H1 (cell line): ENCODE data around the gene COL4A2. TPM values are rescaled to one million over a fixed set of nuclear protein-coding genes. Genes with fewer than 3 reads are reported as not detected.
A peak's percentile ranks its signal among the peaks of the same experiment; 100 is the strongest.

Experiments
- CTCF ChIA-PET: fragments of 300-600 bp; sonication (Branson Sonifier 250); formaldehyde crosslinking; loops from one replicate; lab custom pipeline; 2021; ENCODE audit not compliant: partially characterized antibody; lab: Charles Lee
- POLR2A ChIA-PET: fragments of 300-600 bp; sonication (Branson Sonifier 250); formaldehyde crosslinking; loops from one replicate; lab custom pipeline; 2021; ENCODE audit warnings: inconsistent platforms; ENCODE audit not compliant: partially characterized antibody; lab: Charles Lee
- DNase-seq, 2 experiments: peaks; one replicate each; pipeline versions ENCODE4 v3.0.0 to v3.0.0-alpha.2; 2010 to 2022; ENCODE audit warnings: low spot score in 2 of 2, low read depth in 1 of 2, mixed read lengths in 1 of 2
- FAIRE-seq: peaks from 2 replicates; lab custom pipeline; 2011; peaks lifted over from hg19 to GRCh38; lab: Jason Lieb, UNC
- H2AFZ ChIP-seq: 2 replicates; pipeline ENCODE4 v1.8.1; 2012; ENCODE audit warnings: low read length, inconsistent platforms
- H2AK5ac ChIP-seq: 2 replicates; pipeline ENCODE4 v1.6.1; 2013; ENCODE audit warnings: low read depth, low read length
- H2BK120ac ChIP-seq: replicated peaks from 2 replicates; pipeline ENCODE3; 2013; ENCODE audit warnings: low read depth, low read length, inconsistent platforms
- H2BK12ac ChIP-seq: 2 replicates; pipeline ENCODE4 v1.6.1; 2013; ENCODE audit warnings: low read depth, low read length
- H2BK15ac ChIP-seq: 2 replicates; pipeline ENCODE4 v1.6.1; 2013; ENCODE audit warnings: low read length
- H2BK20ac ChIP-seq: 2 replicates; pipeline ENCODE4 v1.6.1; 2013; ENCODE audit warnings: low read length
- H2BK5ac ChIP-seq: 2 replicates; pipeline ENCODE4 v1.6.1; 2013; ENCODE audit warnings: low read depth, low read length
- H3K14ac ChIP-seq: 2 replicates; pipeline ENCODE4 v1.6.1; 2013; ENCODE audit warnings: inconsistent platforms; ENCODE audit not compliant: insufficient read length
- H3K18ac ChIP-seq: 2 replicates; pipeline ENCODE4 v1.6.1; 2013; ENCODE audit warnings: low read length; ENCODE audit errors: extremely low read depth
- H3K23ac ChIP-seq: 2 replicates; pipeline ENCODE4 v1.6.1; 2013; ENCODE audit warnings: inconsistent platforms; ENCODE audit not compliant: insufficient read length
- H3K23me2 ChIP-seq: 2 replicates; pipeline ENCODE4 v1.6.1; 2013; ENCODE audit warnings: low read depth, low read length
- H3K27ac ChIP-seq: 2 replicates; pipeline ENCODE4 v1.6.1; 2011; ENCODE audit warnings: low read depth, low read length, inconsistent platforms
- H3K27me3 ChIP-seq, 4 experiments: replicated peaks in 1 of 4; 1 replicate in 1 of 4; 2 replicates in 3 of 4; pipeline versions ENCODE4 v1.6.1 to v1.8.1; 2011 to 2013; ENCODE audit warnings: low read length in 3 of 4, mild to moderate bottlenecking in 3 of 4, inconsistent platforms in 2 of 4, mixed read lengths in 2 of 4, moderate library complexity in 1 of 4; ENCODE audit not compliant: control insufficient read depth in 3 of 4, insufficient read depth in 3 of 4; ENCODE audit errors: extremely low read depth in 1 of 4
- H3K36me3 ChIP-seq, 4 experiments: 2 replicates each; pipeline versions ENCODE4 v1.6.1 to v1.8.1; 2011 to 2013; ENCODE audit warnings: mild to moderate bottlenecking in 4 of 4, low read length in 3 of 4, moderate library complexity in 2 of 4, control low read depth in 1 of 4, inconsistent platforms in 1 of 4; ENCODE audit not compliant: insufficient read depth in 4 of 4, control insufficient read depth in 2 of 4
- H3K4ac ChIP-seq: replicated peaks from 2 replicates; pipeline ENCODE3; 2013; ENCODE audit warnings: low read length, low read depth, mixed read lengths, inconsistent platforms; ENCODE audit not compliant: insufficient read length
- H3K4me1 ChIP-seq, 4 experiments: replicated peaks in 1 of 4; 1 replicate in 1 of 4; 2 replicates in 3 of 4; pipeline versions ENCODE4 v1.6.1 to v1.8.1; 2011 to 2013; ENCODE audit warnings: low read length in 3 of 4, inconsistent platforms in 2 of 4, mixed read lengths in 1 of 4; ENCODE audit not compliant: insufficient read depth in 4 of 4, control insufficient read depth in 3 of 4
- H3K4me2 ChIP-seq, 2 experiments: 2 replicates each; pipeline versions ENCODE4 v1.6.1 to v1.8.1; 2011 to 2013; ENCODE audit warnings: low read depth in 2 of 2, low read length in 2 of 2, control low read depth in 1 of 2, inconsistent platforms in 1 of 2, mild to moderate bottlenecking in 1 of 2; ENCODE audit not compliant: insufficient read depth in 1 of 2
- H3K4me3 ChIP-seq, 4 experiments: fragments of 200-600, 300-600 bp in 1 of 4; sonication (generic), shearing (Covaris generic), sonication (Bioruptor Twin) in 1 of 4; 2 replicates each; pipeline versions ENCODE4 v1.5.1 to v1.8.1; 2011 to 2016; ENCODE audit warnings: low read length in 4 of 4, low read depth in 3 of 4, control low read depth in 2 of 4, inconsistent platforms in 2 of 4, mild to moderate bottlenecking in 2 of 4, mixed read lengths in 1 of 4, moderate library complexity in 1 of 4; ENCODE audit not compliant: insufficient read depth in 2 of 4; ENCODE audit errors: extremely low read depth in 1 of 4
- H3K56ac ChIP-seq: replicated peaks from 2 replicates; pipeline ENCODE3; 2013; ENCODE audit warnings: low read depth, mild to moderate bottlenecking, mixed read lengths, low read length, inconsistent platforms; ENCODE audit not compliant: insufficient read length
- H3K79me1 ChIP-seq: 2 replicates; pipeline ENCODE4 v1.6.1; 2013; ENCODE audit warnings: low read depth, low read length, control low read depth
- H3K79me2 ChIP-seq, 2 experiments: 2 replicates each; pipeline versions ENCODE4 v1.6.1 to v1.8.1; 2012 to 2013; ENCODE audit warnings: low read length in 2 of 2, mild to moderate bottlenecking in 2 of 2, inconsistent platforms in 1 of 2; ENCODE audit not compliant: insufficient read depth in 2 of 2, control insufficient read depth in 1 of 2
- H3K9ac ChIP-seq, 4 experiments: replicated peaks in 1 of 4; 1 replicate in 1 of 4; 2 replicates in 3 of 4; pipeline versions ENCODE4 v1.6.1 to v1.8.1; 2011 to 2013; ENCODE audit warnings: low read depth in 3 of 4, low read length in 3 of 4, control low read depth in 2 of 4, mild to moderate bottlenecking in 2 of 4, moderate library complexity in 2 of 4, inconsistent platforms in 1 of 4; ENCODE audit errors: extremely low read depth in 1 of 4
- H3K9me3 ChIP-seq, 2 experiments: 2 replicates each; pipeline versions ENCODE4 v1.6.1 to v1.8.1; 2012 to 2013; ENCODE audit warnings: mild to moderate bottlenecking in 2 of 2, moderate library complexity in 2 of 2, control low read depth in 1 of 2, inconsistent platforms in 1 of 2, low read depth in 1 of 2, low read length in 1 of 2, mixed read lengths in 1 of 2; ENCODE audit not compliant: insufficient read depth in 2 of 2
- H4K20me1 ChIP-seq, 2 experiments: replicated peaks in 1 of 2; 2 replicates each; pipeline versions ENCODE3 to v1.8.1; 2011 to 2013; ENCODE audit warnings: inconsistent platforms in 2 of 2, low read length in 2 of 2, mild to moderate bottlenecking in 1 of 2; ENCODE audit not compliant: insufficient read depth in 2 of 2, control insufficient read depth in 1 of 2
- H4K5ac ChIP-seq: 2 replicates; pipeline ENCODE4 v1.6.1; 2013; ENCODE audit warnings: low read length, low read depth, mixed read lengths, inconsistent platforms; ENCODE audit not compliant: insufficient read length
- H4K8ac ChIP-seq: 2 replicates; pipeline ENCODE4 v1.8.0; 2013; ENCODE audit warnings: mild to moderate bottlenecking, moderate library complexity, low read length, inconsistent platforms; ENCODE audit not compliant: insufficient read depth; ENCODE audit errors: extremely low read depth
- H4K91ac ChIP-seq: replicated peaks from 2 replicates; pipeline ENCODE3; 2013; ENCODE audit warnings: low read length, mixed read lengths, inconsistent platforms; ENCODE audit not compliant: insufficient read length
- ASH2L ChIP-seq: fragments of 200-600, 300-600 bp; sonication (generic); IDR thresholded peaks from one replicate; pipeline ENCODE4 v1.7.1; 2017; ENCODE audit warnings: low read length
- FOSL1 ChIP-seq: IDR thresholded peaks from 2 replicates; pipeline ENCODE4 v1.6.1; 2011; ENCODE audit warnings: mild to moderate bottlenecking, low read depth, low read length, moderate library complexity; ENCODE audit not compliant: insufficient read depth
- POU5F1 ChIP-seq: IDR thresholded peaks from 2 replicates; pipeline ENCODE4 v1.6.1; 2011; ENCODE audit warnings: low read depth, mild to moderate bottlenecking, low read length, moderate library complexity
- RAD21 ChIP-seq, 2 experiments: IDR thresholded peaks in 1 of 2; conservative IDR thresholded peaks in 1 of 2; 2 replicates each; pipeline ENCODE4 v1.6.1; 2011; ENCODE audit warnings: low read depth in 2 of 2, low read length in 2 of 2, improper control_type of control experiment in 1 of 2, inconsistent platforms in 1 of 2, mild to moderate bottlenecking in 1 of 2, moderate library complexity in 1 of 2
- RBBP5 ChIP-seq: IDR thresholded peaks from 2 replicates; pipeline ENCODE4 v1.7.1; 2012; ENCODE audit warnings: low read depth, mild to moderate bottlenecking, inconsistent platforms, low read length, moderate library complexity, borderline replicate concordance
- SUZ12 ChIP-seq: fragments of 200-600 bp; sonication (generic); IDR thresholded peaks from 2 replicates; pipeline ENCODE4 v1.6.1; 2012; ENCODE audit warnings: mild to moderate bottlenecking, inconsistent platforms, low read length, moderate library complexity, mixed read lengths
- TAF7 ChIP-seq: optimal IDR thresholded peaks from 2 replicates; pipeline ENCODE3; 2011; ENCODE audit warnings: low read depth, mild to moderate bottlenecking, inconsistent platforms, low read length, moderate library complexity, borderline replicate concordance
- WGBS, 2 experiments: shearing (Covaris generic) in 1 of 2; methylation state at CpG; one replicate each; pipeline versions ENCODE4 v1.1.6 to v1.1.7; 2013 to 2015; ENCODE audit warnings: low lambda C conversion rate in 2 of 2, mixed read lengths in 2 of 2, inconsistent platforms in 1 of 2, low coverage in 1 of 2, missing lambda C conversion rate in 1 of 2; ENCODE audit not compliant: insufficient replicate concordance in 2 of 2, insufficient coverage in 1 of 2, insufficient read length in 1 of 2; ENCODE audit errors: extremely low coverage in 1 of 2, missing lambda C conversion rate in 1 of 2; 5-methylcytosine and 5-hydroxymethylcytosine counted together
- long read RNA-seq, 2 experiments: library from RNA in 1 of 2; library from capped mRNA in 1 of 2; stranded (forward); transcript quantifications; one replicate each; pipeline ENCODE4 v2.0.0, GENCODE V29; 2021; ENCODE audit warnings: inconsistent platforms in 1 of 2
- polyA minus RNA-seq, 3 experiments: library from RNA; depleted of rRNA, polyadenylated mRNA; stranded (reverse); fragments of >200 nt; gene quantifications; 1 replicate in 2 of 3; 2 replicates in 1 of 3; pipeline ENCODE4 v1.2.3, GENCODE V29; 2011
- polyA plus RNA-seq, 7 experiments: library from polyadenylated mRNA; depleted of rRNA in 3 of 7; stranded (reverse) in 5 of 7; unstranded in 2 of 7; fragments of >200 nt in 5 of 7; fragments of 200-250 nt in 2 of 7; gene quantifications; 1 replicate in 5 of 7; 2 replicates in 1 of 7; 4 replicates in 1 of 7; pipeline versions ENCODE4 v1.2.1 to v1.2.3, GENCODE V29; 2011 to 2013; ENCODE audit warnings: missing spikeins in 2 of 7, mixed read lengths in 2 of 7
- total RNA-seq: library from RNA; stranded (reverse); fragmentation: NEBNext Ultra II Directional; extraction: Animal tissue kit (Norgen Biotek cat#: 25700); gene quantifications from 2 replicates; pipeline ENCODE4 v1.2.1, GENCODE V29; 2021

COL4A2 gene
- 77.0 and 80.4 TPM in 2 replicates for total RNA-seq
- 87.3 and 133 TPM in 2 replicates for polyA plus RNA-seq (2011; rRNA removed)
- polyA plus RNA-seq (2011; cell fraction: cytosol; rRNA removed), result 64.4 TPM
- 260 TPM for polyA plus RNA-seq (2011; cell fraction: nucleus; rRNA removed)
- polyA plus RNA-seq (2012, experiment 1 of 2), result 45.6 to 82.2 TPM (median 69.4 TPM) in 4 replicates
- polyA plus RNA-seq (2012, experiment 2 of 2), result 40.9 TPM
- polyA plus RNA-seq (2013, experiment 1 of 2), result 143 TPM
- 123 TPM for polyA plus RNA-seq (2013, experiment 2 of 2)
- 69.1 and 74.8 TPM in 2 replicates for polyA minus RNA-seq (2011; rRNA and poly(A)+ RNA removed)
- polyA minus RNA-seq (2011; cell fraction: cytosol; rRNA and poly(A)+ RNA removed), result 78.9 TPM
- 109 TPM for polyA minus RNA-seq (2011; cell fraction: nucleus; rRNA and poly(A)+ RNA removed)
- long read RNA-seq, experiment 1, transcript COL4A2-212 (1 exons, 1,663 nt), result major isoform, 13 of 40 reads
- long read RNA-seq, experiment 1, partial matches to known transcripts, result 23 of 40 reads
- long read RNA-seq, experiment 1, other reads (novel, unspliced or antisense), result 4 of 40 reads
- long read RNA-seq, experiment 2, partial matches to known transcripts, result 1 of 1 reads
- long read RNA-seq, experiment 2, other reads (novel, unspliced or antisense), result 0 of 1 reads

DNA sequence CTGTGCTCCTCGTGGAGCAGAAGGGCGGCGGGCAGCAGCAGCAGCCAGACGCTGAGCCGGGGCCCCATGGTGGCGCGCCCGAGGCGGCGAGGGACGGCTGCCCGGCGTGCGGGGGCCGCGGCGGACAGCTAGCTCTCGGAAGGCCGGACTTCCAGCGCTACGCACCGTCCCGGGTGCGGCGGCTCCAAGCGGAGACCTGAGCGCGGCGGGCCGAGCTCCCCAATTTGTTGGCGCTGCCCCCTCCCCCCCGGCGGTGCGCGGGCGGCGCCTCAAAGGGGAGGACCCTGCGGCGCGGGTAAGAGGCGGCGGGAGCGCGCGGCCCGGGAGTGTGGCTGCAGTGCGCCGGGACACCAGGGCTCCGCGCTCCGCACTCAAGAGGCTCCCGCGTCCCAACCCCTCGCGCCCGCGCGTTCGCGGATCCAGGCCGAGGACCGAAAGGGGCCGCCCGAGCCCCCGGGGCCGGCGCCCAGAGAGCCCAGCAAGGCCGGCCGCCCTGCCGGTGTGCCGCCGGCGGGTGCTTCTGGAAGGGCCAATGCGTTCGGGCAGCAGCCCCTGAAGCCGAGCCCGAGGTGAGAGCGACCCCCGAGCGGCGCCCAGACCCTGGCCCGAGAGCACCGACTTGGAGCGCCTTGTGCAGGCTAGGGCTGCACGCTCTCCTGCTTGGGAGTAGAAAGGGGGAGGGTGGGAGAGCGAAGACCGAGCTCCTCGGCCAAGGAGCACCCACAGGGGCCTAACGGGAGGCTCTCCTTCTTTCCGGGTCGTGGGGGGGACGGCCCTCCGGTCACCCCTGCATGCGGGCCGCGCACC lies at the start of gene COL4A2, which contains the start of gene COL4A1:
COL4A2 (plus strand) TSS at position 325 of the 807 bp plus-strand sequence. CDS start 620 bp downstream, outside the sequence.
COL4A1 (minus strand) TSS at position 198 of the 807 bp plus-strand sequence; CDS start at position 68, 130 bp downstream.
- H4K8ac ChIP-seq, result peak within 1 kb of the TSS; percentile 90
- H2AFZ ChIP-seq, result peak within 1 kb of the TSS; percentile 65; the same call in 1 of the 2 replicates
- no peak within 1 kb of the TSS for H3K23ac ChIP-seq
- DNase-seq (no peak), FAIRE-seq (no peak)
- H4K91ac ChIP-seq, result no peak within 1 kb of the TSS
- no peak within 1 kb of the TSS for H2BK120ac ChIP-seq
- H3K23me2 ChIP-seq, result peaks cover 15% of the 10 kb centered on the region
- peak within 1 kb of the TSS; percentile 42 for H4K5ac ChIP-seq
- H3K27ac ChIP-seq, result peak within 1 kb of the TSS; percentile 44; the same call in 1 of the 2 replicates
- peak within 1 kb of the TSS; percentile 44 to 93 (median 76) for H3K4me3 ChIP-seq
- peaks cover 5 to 9% (median 7%) of the 10 kb centered on the region in 4 experiments; a peak in 5 of 7 replicates for H3K4me1 ChIP-seq
- 0 out of 2 replicates have a peak within 1 kb of the TSS, but pooled peaks have one; percentile 62 for H2BK20ac ChIP-seq
- peaks cover 0 to 2% (median 0%) of the 10 kb centered on the region in 4 experiments; a peak in 1 of 8 replicates for H3K36me3 ChIP-seq
- H2BK12ac ChIP-seq, result peak within 1 kb of the TSS; percentile 86
- H2AK5ac ChIP-seq, result peak within 1 kb of the TSS; percentile 85
- peaks cover 2 to 12% of the 10 kb centered on the region in 2 experiments for H4K20me1 ChIP-seq
- peak within 1 kb of the TSS; percentile 47; the same call in 1 of the 2 replicates for H2BK5ac ChIP-seq
- peaks cover 0 to 27% of the 10 kb centered on the region in 2 experiments; a peak in 2 of 4 replicates for H3K79me2 ChIP-seq
- peak within 1 kb of the TSS; percentile 65; the same call in 1 of the 2 replicates for H2BK15ac ChIP-seq
- H3K56ac ChIP-seq, result no peak within 1 kb of the TSS
- H3K14ac ChIP-seq, result no peak within 1 kb of the TSS
- peak within 1 kb of the TSS; percentile 70 to 98 (median 78) for H3K9ac ChIP-seq
- CTCF ChIA-PET, result interaction anchor here (0.6 to 5.2 kb wide), 10 partner anchors 10 to 149 kb away, joined by 3 to 40 read pairs (median 4); no protein-coding TSS in a partner anchor
- H3K27me3 ChIP-seq, result peaks cover 0 to 18% (median 10%) of the 10 kb centered on the region in 4 experiments; a peak in 5 of 7 replicates
- WGBS, 2 experiments, result 2% methylated on average over 63 of the region's 96 CpGs; no CpG with 5 or more reads in 1 of the 2 experiments
- peak within 1 kb of the TSS; percentile 89 for H3K18ac ChIP-seq
- H3K9me3 ChIP-seq, result no peaks in the 10 kb centered on the region
- H3K4me2 ChIP-seq, result peak within 1 kb of the TSS; percentile 89 to 100
- no peak within 1 kb of the TSS for H3K4ac ChIP-seq
- peaks cover 6% of the 10 kb centered on the region for H3K79me1 ChIP-seq
- POLR2A ChIA-PET, result interaction anchor here (0.6 to 5.5 kb wide), 17 partner anchors 10 to 170 kb away, joined by 3 to 34 read pairs (median 4); no protein-coding TSS in a partner anchor
- peak; percentile 52 for TF ChIP-seq TAF7
- TF ChIP-seq FOSL1, result no peak
- TF ChIP-seq SUZ12, result no peak
- peak; percentile 71; the same call in 1 of the 2 replicates for TF ChIP-seq RBBP5
- no peak for TF ChIP-seq POU5F1
- peak; percentile 66 for TF ChIP-seq ASH2L
- TF ChIP-seq RAD21 (IDR thresholded peaks at IDR 0.05 in 1 of 2, conservative IDR thresholded peaks at IDR 0.05 in 1 of 2; ENCODE audit: low read depth in 2 of 2, low read length in 2 of 2), result 0 out of 4 replicates have a peak, but pooled peaks of 1 of the 2 experiments have one; percentile 4
